ENCODE results near the gene PACC1. TPM values are rescaled to one million over a fixed set of nuclear protein-coding genes. Genes with fewer than 3 reads are reported as not detected.
A peak's percentile ranks its signal among the peaks of the same experiment; 100 is the strongest.

PACC1 gene
- total and polyA plus RNA-seq, 4 experiments from 2014 or later, result 8.8 to 12.3 (median 9.6) TPM

GRCh38 chr1:212315907-212316306, 98.8 kb downstream of the PACC1 start:
- H3K9me3 Mint-ChIP-seq, result peaks cover 0 to 2% (median 0%) of the 10 kb centered on the region in 8 donors
- CTCF ChIA-PET (ENCODE audit: partially characterized antibody), result interaction anchor here (0.9 to 2.9 kb wide), 3 partner anchors 245 to 254 kb away, joined by 3 to 23 read pairs (median 5); no protein-coding TSS in a partner anchor

GRCh38 chr1:212315184-212315583, 99.5 kb downstream of the PACC1 start:
- Mint-ChIP-seq H3K36me3 (peaks cover 22 to 38% of the 10 kb centered on the region in 2 donors), H3K9me3 (peaks cover 0 to 2% (median 0%) of the 10 kb centered on the region in 8 donors), H3K27ac (no peak overlapping the region), H3K4me1 (peaks cover 30 to 60% (median 47%) of the 10 kb centered on the region in 4 donors), H3K27me3 (no peaks in the 10 kb centered on the region), H3K4me3 (no peak overlapping the region)
- Histone ChIP-seq H3K9me3 (ENCODE audit: control insufficient read depth in 1 of 2, low read length in 2 of 2) (no peaks in the 10 kb centered on the region), H3K27ac (ENCODE audit: low read depth, low read length) (no peak overlapping the region), H3K36me3 (ENCODE audit: insufficient read depth, low read length) (no peaks in the 10 kb centered on the region), H3K4me3 (ENCODE audit: low read length in 2 of 2) (no peak overlapping the region), H3K4me1 (ENCODE audit: insufficient read depth, low read length) (peaks cover 30% of the 10 kb centered on the region), H3K27me3 (ENCODE audit: insufficient read depth, low read length) (no peaks in the 10 kb centered on the region)
- intact Hi-C loops (cut with micrococcal nuclease), result no loop called here
- ChIA-PET POLR2A (ENCODE audit: partially characterized antibody) (interaction anchor here (1.1 kb wide), 1 partner anchor 29 kb away, joined by 4 read pairs; no protein-coding TSS in a partner anchor), CTCF (ENCODE audit: partially characterized antibody) (interaction anchor here (4.0 kb wide), 1 partner anchor 244 kb away, joined by 31 read pairs; no protein-coding TSS in a partner anchor)
- no peak for DNase-seq

More at GRCh38 chr1:212315907-212316306, 98.8 kb downstream of the PACC1 start:
- Mint-ChIP-seq H3K27me3 (no peaks in the 10 kb centered on the region), H3K36me3 (peaks cover 14 to 32% of the 10 kb centered on the region in 2 donors), H3K4me3 (peak overlapping the region in 4 of 8 donors; percentile 13 to 64 (median 52)), H3K27ac (peak overlapping the region in 6 of 7 donors; percentile 4 to 81 (median 56)), H3K4me1 (peaks cover 28 to 52% (median 42%) of the 10 kb centered on the region in 4 donors)
- Histone ChIP-seq H3K27ac (ENCODE audit: low read depth, low read length) (no peak overlapping the region), H3K4me1 (ENCODE audit: insufficient read depth, low read length) (peaks cover 29% of the 10 kb centered on the region), H3K4me3 (ENCODE audit: low read length in 2 of 2) (no peak overlapping the region), H3K9me3 (ENCODE audit: control insufficient read depth in 1 of 2, low read length in 2 of 2) (no peaks in the 10 kb centered on the region), H3K27me3 (ENCODE audit: insufficient read depth, low read length) (no peaks in the 10 kb centered on the region), H3K36me3 (ENCODE audit: insufficient read depth, low read length) (no peaks in the 10 kb centered on the region)
- DNase-seq, result peak in 1 of 5 donors; percentile 4
- POLR2A ChIA-PET (ENCODE audit: partially characterized antibody), result no interaction called here
- intact Hi-C loops (cut with micrococcal nuclease), result no loop called here

Other genes with a start within 250 kb of the PACC1 start
- gene PPP2R5A, start 129.5 kb downstream of the PACC1 start, total RNA-seq, result 10 to 100 TPM; 53.8 to 55.0 TPM
- gene PPP2R5A, start 129.5 kb downstream of the PACC1 start, polyA plus RNA-seq, result 10 to 100 TPM; 37.9 to 43.0 TPM
- gene NENF, start 18.0 kb upstream of the PACC1 start, total RNA-seq, result 10 to 100 TPM; 18.7 to 21.0 TPM
- 10 to 100 TPM; 42.6 to 76.2 TPM for gene NENF, start 18.0 kb upstream of the PACC1 start, polyA plus RNA-seq
- gene ATF3, start 193.9 kb upstream of the PACC1 start, total RNA-seq, result 1 to 10 TPM; 2.7 to 3.1 TPM
- gene ATF3, start 193.9 kb upstream of the PACC1 start, polyA plus RNA-seq, result under 1 TPM in 1 of 2 donors, not detected in 1; 0.09 TPM